AG09319 (cell line): ENCODE data around the gene SLC37A1.

Experiments used
- DNase-seq: peaks from one replicate; pipeline ENCODE4 v3.0.0-alpha.2; 2010; ENCODE audit warnings: low read depth; ENCODE audit errors: extremely low read depth
- CTCF ChIP-seq: IDR thresholded peaks from 2 replicates; pipeline ENCODE4 v1.5.1; 2011; ENCODE audit warnings: low read depth, mild to moderate bottlenecking, inconsistent platforms, low read length, moderate library complexity

Gene SLC37A1

GRCh38 chr21:42629933-42630589, 116.4 kb downstream of the SLC37A1 start:
- DNase-seq, result no peak
- TF ChIP-seq CTCF, result no peak

GRCh38 chr21:42630626-42631025, 117.0 kb downstream of the SLC37A1 start:
- no peak for DNase-seq
- TF ChIP-seq CTCF, result no peak
